Measurements from ENCODE around the gene RASA1. TPM values are rescaled to one million over a fixed set of nuclear protein-coding genes. Genes with fewer than 3 reads are reported as not detected.

RASA1 gene
- total and polyA plus RNA-seq, 2 donors = 21.8 to 29.6 TPM

GRCh38 chr5:87433945-87434344 lies 166.3 kb downstream of the RASA1 start:
- Histone ChIP-seq H3K36me3 (ENCODE audit: control insufficient read depth in 2 of 2, insufficient read depth in 2 of 2, low read length in 1 of 2) (no peaks in the 10 kb centered on the region), H3K27me3 (ENCODE audit: control insufficient read depth in 2 of 2, insufficient read depth in 1 of 2, low read length in 1 of 2) (no peaks in the 10 kb centered on the region), H3K9me3 (ENCODE audit: control insufficient read depth in 2 of 2, insufficient read depth in 1 of 2, low read length in 1 of 2) (no peaks in the 10 kb centered on the region), H3K27ac (ENCODE audit: low read depth in 1 of 2, low read length in 1 of 2) (no peak overlapping the region), H3K4me1 (ENCODE audit: control insufficient read depth in 2 of 2, insufficient read depth in 2 of 2, low read length in 2 of 2) (no peaks in the 10 kb centered on the region), H3K4me3 (ENCODE audit: low read length in 2 of 2) (no peak overlapping the region)
- WGBS = 95% methylated on average over 1 of the region's 1 CpG
- DNase-seq (ENCODE audit: low read depth in 6 of 9, low spot score in 9 of 9) = no peak

- WGBS = 96% methylated on average over 1 of the region's 1 CpG
- H3K4me1 ChIP-seq (ENCODE audit: control insufficient read depth in 2 of 2, insufficient read depth in 2 of 2, low read length in 2 of 2) = no peaks in the 10 kb centered on the region
Observed at GRCh38 chr5:87434461-87434860, 166.8 kb downstream of the RASA1 start.

GRCh38 chr5:87435144-87435694 lies 167.5 kb downstream of the RASA1 start:
- WGBS = 53% methylated on average over 2 of the region's 2 CpGs
- H3K27me3 ChIP-seq (ENCODE audit: control insufficient read depth in 2 of 2, insufficient read depth in 1 of 2, low read length in 1 of 2) = no peaks in the 10 kb centered on the region
- no peaks in the 10 kb centered on the region for H3K9me3 ChIP-seq (ENCODE audit: control insufficient read depth in 2 of 2, insufficient read depth in 1 of 2, low read length in 1 of 2)
- no peaks in the 10 kb centered on the region for H3K36me3 ChIP-seq (ENCODE audit: control insufficient read depth in 2 of 2, insufficient read depth in 2 of 2, low read length in 1 of 2)
- no peak overlapping the region for H3K27ac ChIP-seq (ENCODE audit: low read depth in 1 of 2, low read length in 1 of 2)
- no peak for DNase-seq (ENCODE audit: low read depth in 6 of 9, low spot score in 9 of 9)
- no peaks in the 10 kb centered on the region for H3K4me1 ChIP-seq (ENCODE audit: control insufficient read depth in 2 of 2, insufficient read depth in 2 of 2, low read length in 2 of 2)
- H3K4me3 ChIP-seq (ENCODE audit: low read length in 2 of 2) = no peak overlapping the region

More at GRCh38 chr5:87434461-87434860, 166.8 kb downstream of the RASA1 start:
- H3K36me3 ChIP-seq (ENCODE audit: control insufficient read depth in 2 of 2, insufficient read depth in 2 of 2, low read length in 1 of 2) = no peaks in the 10 kb centered on the region
- H3K27me3 ChIP-seq (ENCODE audit: control insufficient read depth in 2 of 2, insufficient read depth in 1 of 2, low read length in 1 of 2) = no peaks in the 10 kb centered on the region
- DNase-seq (ENCODE audit: low read depth in 6 of 9, low spot score in 9 of 9) = no peak
- H3K27ac ChIP-seq (ENCODE audit: low read depth in 1 of 2, low read length in 1 of 2) = no peak overlapping the region
- no peaks in the 10 kb centered on the region for H3K9me3 ChIP-seq (ENCODE audit: control insufficient read depth in 2 of 2, insufficient read depth in 1 of 2, low read length in 1 of 2)
- H3K4me3 ChIP-seq (ENCODE audit: low read length in 2 of 2) = no peak overlapping the region

- whole genome bisulfite sequencing = 95% methylated on average over 1 of the region's 1 CpG
- no peak overlapping the region for H3K4me3 ChIP-seq (ENCODE audit: low read length in 2 of 2)
- H3K36me3 ChIP-seq (ENCODE audit: control insufficient read depth in 2 of 2, insufficient read depth in 2 of 2, low read length in 1 of 2) = no peaks in the 10 kb centered on the region
- H3K27ac ChIP-seq (ENCODE audit: low read depth in 1 of 2, low read length in 1 of 2) = no peak overlapping the region
- H3K4me1 ChIP-seq (ENCODE audit: control insufficient read depth in 2 of 2, insufficient read depth in 2 of 2, low read length in 2 of 2) = no peaks in the 10 kb centered on the region
- DNase-seq (ENCODE audit: low read depth in 6 of 9, low spot score in 9 of 9) = no peak
- no peaks in the 10 kb centered on the region for H3K9me3 ChIP-seq (ENCODE audit: control insufficient read depth in 2 of 2, insufficient read depth in 1 of 2, low read length in 1 of 2)
- H3K27me3 ChIP-seq (ENCODE audit: control insufficient read depth in 2 of 2, insufficient read depth in 1 of 2, low read length in 1 of 2) = no peaks in the 10 kb centered on the region
Observed at GRCh38 chr5:87437724-87438123, 170.0 kb downstream of the RASA1 start.

- 90% methylated on average over 2 of the region's 2 CpGs for WGBS
- H3K4me3 ChIP-seq (ENCODE audit: low read length in 2 of 2) = no peak overlapping the region
Observed at GRCh38 chr5:87438231-87438630, 170.5 kb downstream of the RASA1 start.

More at GRCh38 chr5:87438231-87438630, 170.5 kb downstream of the RASA1 start:
- no peaks in the 10 kb centered on the region for H3K36me3 ChIP-seq (ENCODE audit: control insufficient read depth in 2 of 2, insufficient read depth in 2 of 2, low read length in 1 of 2)
- DNase-seq (ENCODE audit: low read depth in 6 of 9, low spot score in 9 of 9) = no peak
- H3K9me3 ChIP-seq (ENCODE audit: control insufficient read depth in 2 of 2, insufficient read depth in 1 of 2, low read length in 1 of 2) = no peaks in the 10 kb centered on the region
- H3K27me3 ChIP-seq (ENCODE audit: control insufficient read depth in 2 of 2, insufficient read depth in 1 of 2, low read length in 1 of 2) = no peaks in the 10 kb centered on the region
- no peaks in the 10 kb centered on the region for H3K4me1 ChIP-seq (ENCODE audit: control insufficient read depth in 2 of 2, insufficient read depth in 2 of 2, low read length in 2 of 2)
- H3K27ac ChIP-seq (ENCODE audit: low read depth in 1 of 2, low read length in 1 of 2) = no peak overlapping the region

Other genes starting within 250 kb of the RASA1 start
- gene CCNH, start 145.0 kb downstream of the RASA1 start, total RNA-seq = 96.7 TPM
- gene CCNH, start 145.0 kb downstream of the RASA1 start, polyA plus RNA-seq = 71.3 TPM

Measured in thymus (tissue), 11 donors.